H1 (cell line): ENCODE measurements around the gene AFG1L. TPM values are rescaled to one million over a fixed set of nuclear protein-coding genes. Genes with fewer than 3 reads are reported as not detected.
"Not testable (repeated sequence)": the region's sequence is repeated elsewhere in the genome, so short reads cannot be mapped to it uniquely, and the experiment has no call there.

Experiments
- CTCF ChIA-PET: fragments of 300-600 bp; sonication (Branson Sonifier 250); formaldehyde crosslinking; loops from one replicate; lab custom pipeline; 2021; ENCODE audit not compliant: partially characterized antibody; lab: Charles Lee
- POLR2A ChIA-PET: fragments of 300-600 bp; sonication (Branson Sonifier 250); formaldehyde crosslinking; loops from one replicate; lab custom pipeline; 2021; ENCODE audit warnings: inconsistent platforms; ENCODE audit not compliant: partially characterized antibody; lab: Charles Lee
- DNase-seq, 2 experiments: peaks; one replicate each; pipeline versions ENCODE4 v3.0.0 to v3.0.0-alpha.2; 2010 to 2022; ENCODE audit warnings: low spot score in 2 of 2, low read depth in 1 of 2, mixed read lengths in 1 of 2
- FAIRE-seq: peaks from 2 replicates; lab custom pipeline; 2011; peaks lifted over from hg19 to GRCh38; lab: Jason Lieb, UNC
- H2AFZ ChIP-seq: 2 replicates; pipeline ENCODE4 v1.8.1; 2012; ENCODE audit warnings: low read length, inconsistent platforms
- H2AK5ac ChIP-seq: 2 replicates; pipeline ENCODE4 v1.6.1; 2013; ENCODE audit warnings: low read depth, low read length
- H2BK120ac ChIP-seq: replicated peaks from 2 replicates; pipeline ENCODE3; 2013; ENCODE audit warnings: low read depth, low read length, inconsistent platforms
- H2BK12ac ChIP-seq: 2 replicates; pipeline ENCODE4 v1.6.1; 2013; ENCODE audit warnings: low read depth, low read length
- H2BK15ac ChIP-seq: 2 replicates; pipeline ENCODE4 v1.6.1; 2013; ENCODE audit warnings: low read length
- H2BK20ac ChIP-seq: 2 replicates; pipeline ENCODE4 v1.6.1; 2013; ENCODE audit warnings: low read length
- H2BK5ac ChIP-seq: 2 replicates; pipeline ENCODE4 v1.6.1; 2013; ENCODE audit warnings: low read depth, low read length
- H3K14ac ChIP-seq: 2 replicates; pipeline ENCODE4 v1.6.1; 2013; ENCODE audit warnings: inconsistent platforms; ENCODE audit not compliant: insufficient read length
- H3K18ac ChIP-seq: 2 replicates; pipeline ENCODE4 v1.6.1; 2013; ENCODE audit warnings: low read length; ENCODE audit errors: extremely low read depth
- H3K23ac ChIP-seq: 2 replicates; pipeline ENCODE4 v1.6.1; 2013; ENCODE audit warnings: inconsistent platforms; ENCODE audit not compliant: insufficient read length
- H3K23me2 ChIP-seq: 2 replicates; pipeline ENCODE4 v1.6.1; 2013; ENCODE audit warnings: low read depth, low read length
- H3K27ac ChIP-seq: 2 replicates; pipeline ENCODE4 v1.6.1; 2011; ENCODE audit warnings: low read depth, low read length, inconsistent platforms
- H3K27me3 ChIP-seq, 4 experiments: replicated peaks in 1 of 4; 1 replicate in 1 of 4; 2 replicates in 3 of 4; pipeline versions ENCODE4 v1.6.1 to v1.8.1; 2011 to 2013; ENCODE audit warnings: low read length in 3 of 4, mild to moderate bottlenecking in 3 of 4, inconsistent platforms in 2 of 4, mixed read lengths in 2 of 4, moderate library complexity in 1 of 4; ENCODE audit not compliant: control insufficient read depth in 3 of 4, insufficient read depth in 3 of 4; ENCODE audit errors: extremely low read depth in 1 of 4
- H3K36me3 ChIP-seq, 4 experiments: 2 replicates each; pipeline versions ENCODE4 v1.6.1 to v1.8.1; 2011 to 2013; ENCODE audit warnings: mild to moderate bottlenecking in 4 of 4, low read length in 3 of 4, moderate library complexity in 2 of 4, control low read depth in 1 of 4, inconsistent platforms in 1 of 4; ENCODE audit not compliant: insufficient read depth in 4 of 4, control insufficient read depth in 2 of 4
- H3K4ac ChIP-seq: replicated peaks from 2 replicates; pipeline ENCODE3; 2013; ENCODE audit warnings: low read length, low read depth, mixed read lengths, inconsistent platforms; ENCODE audit not compliant: insufficient read length
- H3K4me1 ChIP-seq, 4 experiments: replicated peaks in 1 of 4; 1 replicate in 1 of 4; 2 replicates in 3 of 4; pipeline versions ENCODE4 v1.6.1 to v1.8.1; 2011 to 2013; ENCODE audit warnings: low read length in 3 of 4, inconsistent platforms in 2 of 4, mixed read lengths in 1 of 4; ENCODE audit not compliant: insufficient read depth in 4 of 4, control insufficient read depth in 3 of 4
- H3K4me2 ChIP-seq, 2 experiments: 2 replicates each; pipeline versions ENCODE4 v1.6.1 to v1.8.1; 2011 to 2013; ENCODE audit warnings: low read depth in 2 of 2, low read length in 2 of 2, control low read depth in 1 of 2, inconsistent platforms in 1 of 2, mild to moderate bottlenecking in 1 of 2; ENCODE audit not compliant: insufficient read depth in 1 of 2
- H3K4me3 ChIP-seq, 4 experiments: fragments of 200-600, 300-600 bp in 1 of 4; sonication (generic), shearing (Covaris generic), sonication (Bioruptor Twin) in 1 of 4; 2 replicates each; pipeline versions ENCODE4 v1.5.1 to v1.8.1; 2011 to 2016; ENCODE audit warnings: low read length in 4 of 4, low read depth in 3 of 4, control low read depth in 2 of 4, inconsistent platforms in 2 of 4, mild to moderate bottlenecking in 2 of 4, mixed read lengths in 1 of 4, moderate library complexity in 1 of 4; ENCODE audit not compliant: insufficient read depth in 2 of 4; ENCODE audit errors: extremely low read depth in 1 of 4
- H3K56ac ChIP-seq: replicated peaks from 2 replicates; pipeline ENCODE3; 2013; ENCODE audit warnings: low read depth, mild to moderate bottlenecking, mixed read lengths, low read length, inconsistent platforms; ENCODE audit not compliant: insufficient read length
- H3K79me1 ChIP-seq: 2 replicates; pipeline ENCODE4 v1.6.1; 2013; ENCODE audit warnings: low read depth, low read length, control low read depth
- H3K79me2 ChIP-seq, 2 experiments: 2 replicates each; pipeline versions ENCODE4 v1.6.1 to v1.8.1; 2012 to 2013; ENCODE audit warnings: low read length in 2 of 2, mild to moderate bottlenecking in 2 of 2, inconsistent platforms in 1 of 2; ENCODE audit not compliant: insufficient read depth in 2 of 2, control insufficient read depth in 1 of 2
- H3K9ac ChIP-seq, 4 experiments: replicated peaks in 1 of 4; 1 replicate in 1 of 4; 2 replicates in 3 of 4; pipeline versions ENCODE4 v1.6.1 to v1.8.1; 2011 to 2013; ENCODE audit warnings: low read depth in 3 of 4, low read length in 3 of 4, control low read depth in 2 of 4, mild to moderate bottlenecking in 2 of 4, moderate library complexity in 2 of 4, inconsistent platforms in 1 of 4; ENCODE audit errors: extremely low read depth in 1 of 4
- H3K9me3 ChIP-seq, 2 experiments: 2 replicates each; pipeline versions ENCODE4 v1.6.1 to v1.8.1; 2012 to 2013; ENCODE audit warnings: mild to moderate bottlenecking in 2 of 2, moderate library complexity in 2 of 2, control low read depth in 1 of 2, inconsistent platforms in 1 of 2, low read depth in 1 of 2, low read length in 1 of 2, mixed read lengths in 1 of 2; ENCODE audit not compliant: insufficient read depth in 2 of 2
- H4K20me1 ChIP-seq, 2 experiments: replicated peaks in 1 of 2; 2 replicates each; pipeline versions ENCODE3 to v1.8.1; 2011 to 2013; ENCODE audit warnings: inconsistent platforms in 2 of 2, low read length in 2 of 2, mild to moderate bottlenecking in 1 of 2; ENCODE audit not compliant: insufficient read depth in 2 of 2, control insufficient read depth in 1 of 2
- H4K5ac ChIP-seq: 2 replicates; pipeline ENCODE4 v1.6.1; 2013; ENCODE audit warnings: low read length, low read depth, mixed read lengths, inconsistent platforms; ENCODE audit not compliant: insufficient read length
- H4K8ac ChIP-seq: 2 replicates; pipeline ENCODE4 v1.8.0; 2013; ENCODE audit warnings: mild to moderate bottlenecking, moderate library complexity, low read length, inconsistent platforms; ENCODE audit not compliant: insufficient read depth; ENCODE audit errors: extremely low read depth
- H4K91ac ChIP-seq: replicated peaks from 2 replicates; pipeline ENCODE3; 2013; ENCODE audit warnings: low read length, mixed read lengths, inconsistent platforms; ENCODE audit not compliant: insufficient read length
- WGBS, 2 experiments: shearing (Covaris generic) in 1 of 2; methylation state at CpG; one replicate each; pipeline versions ENCODE4 v1.1.6 to v1.1.7; 2013 to 2015; ENCODE audit warnings: low lambda C conversion rate in 2 of 2, mixed read lengths in 2 of 2, inconsistent platforms in 1 of 2, low coverage in 1 of 2, missing lambda C conversion rate in 1 of 2; ENCODE audit not compliant: insufficient replicate concordance in 2 of 2, insufficient coverage in 1 of 2, insufficient read length in 1 of 2; ENCODE audit errors: extremely low coverage in 1 of 2, missing lambda C conversion rate in 1 of 2; 5-methylcytosine and 5-hydroxymethylcytosine counted together
- polyA plus RNA-seq, 7 experiments: library from polyadenylated mRNA; depleted of rRNA in 3 of 7; stranded (reverse) in 5 of 7; unstranded in 2 of 7; fragments of >200 nt in 5 of 7; fragments of 200-250 nt in 2 of 7; gene quantifications; 1 replicate in 5 of 7; 2 replicates in 1 of 7; 4 replicates in 1 of 7; pipeline versions ENCODE4 v1.2.1 to v1.2.3, GENCODE V29; 2011 to 2013; ENCODE audit warnings: missing spikeins in 2 of 7, mixed read lengths in 2 of 7
- total RNA-seq: library from RNA; stranded (reverse); fragmentation: NEBNext Ultra II Directional; extraction: Animal tissue kit (Norgen Biotek cat#: 25700); gene quantifications from 2 replicates; pipeline ENCODE4 v1.2.1, GENCODE V29; 2021

The AFG1L gene
- total and polyA plus RNA-seq, 2 of the 8 experiments (the other 6 are each of a cell fraction or from before 2014, with no cell fraction given) = 0.98 to 5.7 TPM

DNA sequence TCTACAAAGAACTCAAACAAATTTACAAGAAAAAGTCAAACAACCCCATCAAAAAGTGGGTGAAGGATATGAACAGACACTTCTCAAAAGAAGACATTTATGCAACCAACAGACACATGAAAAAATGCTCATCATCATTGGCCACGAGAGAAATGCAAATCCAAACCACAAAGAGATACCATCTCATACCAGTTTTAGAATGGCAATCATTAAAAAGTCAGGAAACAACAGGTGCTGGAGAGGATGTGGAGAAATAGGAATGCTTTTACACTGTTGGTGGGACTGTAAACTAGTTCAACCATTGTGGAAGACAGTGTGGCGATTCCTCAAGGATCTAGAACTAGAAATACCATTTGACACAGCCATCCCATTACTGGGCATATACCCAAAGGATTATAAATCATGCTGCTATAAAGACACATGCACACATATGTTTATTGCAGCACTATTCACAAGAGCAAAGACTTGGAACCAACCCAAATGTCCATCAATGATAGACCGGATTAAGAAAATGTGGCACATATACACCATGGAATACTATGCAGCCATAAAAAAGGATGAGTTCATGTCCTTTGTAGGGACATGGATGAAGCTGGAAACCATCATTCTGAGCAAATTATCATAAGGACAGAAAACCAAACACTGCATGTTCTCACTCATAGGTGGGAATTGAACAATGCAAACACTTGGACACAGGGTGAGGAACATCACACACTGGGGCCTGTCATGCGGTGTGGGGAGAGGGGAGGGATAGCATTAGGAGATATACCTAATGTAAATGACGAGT, 121.4 kb downstream of the AFG1L start:
- H2BK15ac ChIP-seq, H3K9me3 ChIP-seq, H2BK5ac ChIP-seq, H3K18ac ChIP-seq, H3K4me1 ChIP-seq, H3K14ac ChIP-seq, H2BK20ac ChIP-seq, H3K27me3 ChIP-seq, H3K4me3 ChIP-seq, H4K91ac ChIP-seq, H2BK12ac ChIP-seq, H2AK5ac ChIP-seq, H3K56ac ChIP-seq, H3K23ac ChIP-seq, H3K23me2 ChIP-seq, H3K79me2 ChIP-seq, DNase-seq, H3K79me1 ChIP-seq, H3K4ac ChIP-seq, H3K36me3 ChIP-seq, H2BK120ac ChIP-seq, H3K4me2 ChIP-seq, FAIRE-seq, H3K9ac ChIP-seq, POLR2A ChIA-PET, H4K5ac ChIP-seq, H4K20me1 ChIP-seq, H4K8ac ChIP-seq, H2AFZ ChIP-seq, H3K27ac ChIP-seq: not testable (repeated sequence)
- CTCF ChIA-PET = interaction anchor here (0.6 kb wide), 1 partner anchor 112 kb away, joined by 3 read pairs; no protein-coding TSS in a partner anchor
- 95% methylated on average over 5 of the region's 5 CpGs; no CpG with 5 or more reads in 1 of the 2 experiments for WGBS, 2 experiments
